ENCODE data around the gene SNCG.

GRCh38 chr10:86981716-86982115 is 23.3 kb downstream of the SNCG start:
- TF ChIP-seq EP300 (IDR thresholded peaks at IDR 0.05; ENCODE audit: borderline replicate concordance) (no peak), NFIC (IDR thresholded peaks at IDR 0.05) (no peak), CREB1 (IDR thresholded peaks at IDR 0.05; ENCODE audit: low read depth) (no peak), ZBTB7A (IDR thresholded peaks at IDR 0.05; ENCODE audit: low read depth) (no peak), MAX (IDR thresholded peaks at IDR 0.05) (no peak), FOXM1 (IDR thresholded peaks at IDR 0.05; ENCODE audit: borderline replicate concordance, low read depth) (no peak), TCF12 (IDR thresholded peaks at IDR 0.05; ENCODE audit: low read depth) (no peak), TAF1 (IDR thresholded peaks at IDR 0.05; ENCODE audit: low read depth) (no peak), YY1 (IDR thresholded peaks at IDR 0.05; ENCODE audit: low read depth) (no peak), RAD21 (IDR thresholded peaks at IDR 0.05; ENCODE audit: low read depth) (no peak), CEBPB (IDR thresholded peaks at IDR 0.05) (no peak), REST (IDR thresholded peaks at IDR 0.05; ENCODE audit: low read depth) (no peak), EGR1 (IDR thresholded peaks at IDR 0.05) (no peak), USF1 (IDR thresholded peaks at IDR 0.05) (no peak)

All from Ishikawa (cell line).